ENCODE results near the gene COLQ.

DNA sequence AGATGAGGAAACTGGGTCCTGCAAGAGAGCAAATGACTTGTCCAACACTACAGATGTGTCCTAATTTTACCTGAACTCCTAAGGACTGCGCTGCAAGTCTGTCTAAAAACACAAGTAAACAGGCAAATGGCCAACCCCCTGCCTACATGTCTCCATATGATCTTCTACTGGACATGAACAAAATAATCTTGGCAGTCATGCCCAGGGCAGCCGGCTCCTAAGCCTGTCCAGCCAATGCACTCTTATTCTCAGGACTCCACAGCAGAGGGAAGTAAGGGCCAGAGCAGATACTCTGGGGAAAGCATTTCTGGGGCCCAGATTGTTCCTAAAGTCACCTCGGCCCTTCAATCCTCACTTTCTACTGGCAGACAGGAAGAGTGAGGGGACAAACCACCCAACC, 10.3 kb downstream of the COLQ start:
- no peak for TF ChIP-seq EZH2 (IDR thresholded peaks at IDR 0.05; ENCODE audit: insufficient read depth, poor library complexity, severe bottlenecking)
- TF ChIP-seq EZH2phosphoT487 (IDR thresholded peaks at IDR 0.05; ENCODE audit: insufficient read depth, low read depth) = no peak
